ENCODE measurements around the gene HOXA10. TPM values are rescaled to one million over a fixed set of nuclear protein-coding genes. Genes with fewer than 3 reads are reported as not detected.
A peak's percentile ranks its signal among the peaks of the same experiment; 100 is the strongest.

The HOXA10 gene
- 10 to 100 TPM in 1 of 4 donors, 1 to 10 TPM in 3; 4.9 to 11.2 (median 6.7) TPM for total RNA-seq

- DNase-seq (ENCODE audit: low spot score in 2 of 2), result peak in 1 of 2 donors; percentile 93
Observed at GRCh38 chr7:27173956-27174873, at the start of gene HOXA10. TSS of gene HOXA10 (minus strand) at chr7:27174320. CDS start at chr7:27174306, 14 bp downstream.

GRCh38 chr7:27221201-27221797, 47.2 kb upstream of the HOXA10 start:
- TF ChIP-seq POLR2A (IDR thresholded peaks at IDR 0.05) (no peak), CTCF (IDR thresholded peaks at IDR 0.05) (no peak)
- DNase-seq (ENCODE audit: low spot score in 2 of 2), result peak in 1 of 2 donors; percentile 13
- intact Hi-C loops (cut with DNase I; ENCODE audit: low total_unique reads), result no loop called here
- WGBS, 2 donors, result 91 to 97% methylated on average over 3 of the region's 3 CpGs
- H3K4me3 ChIP-seq (ENCODE audit: low read depth, poor library complexity, severe bottlenecking), result no peak overlapping the region

More at GRCh38 chr7:27173956-27174873, at the start of gene HOXA10:
- H3K4me3 ChIP-seq (ENCODE audit: low read depth, poor library complexity, severe bottlenecking), result peak within 1 kb of the TSS; percentile 64
- intact Hi-C loops (cut with DNase I; ENCODE audit: low total_unique reads), result no loop called here
- WGBS, 2 donors, result 17 to 38% methylated on average over 53 to 66 of the region's 82 CpGs
- TF ChIP-seq CTCF (IDR thresholded peaks at IDR 0.05) (no peak), POLR2A (IDR thresholded peaks at IDR 0.05) (no peak)

GRCh38 chr7:27220440-27220955, 46.4 kb upstream of the HOXA10 start:
- DNase-seq (ENCODE audit: low spot score in 2 of 2), result peak in 1 of 2 donors; percentile 71
- intact Hi-C loops (cut with DNase I; ENCODE audit: low total_unique reads), result no loop called here
- 30 to 48% methylated on average over 13 to 37 of the region's 45 CpGs for WGBS, 2 donors
- TF ChIP-seq CTCF (IDR thresholded peaks at IDR 0.05) (no peak), POLR2A (IDR thresholded peaks at IDR 0.05) (no peak)
- H3K4me3 ChIP-seq (ENCODE audit: low read depth, poor library complexity, severe bottlenecking), result no peak overlapping the region

GRCh38 chr7:27219821-27220220, 45.7 kb upstream of the HOXA10 start:
- intact Hi-C loops (cut with DNase I; ENCODE audit: low total_unique reads), result no loop called here
- no peak for TF ChIP-seq POLR2A (IDR thresholded peaks at IDR 0.05)
- TF ChIP-seq CTCF (IDR thresholded peaks at IDR 0.05), result no peak
- no peak overlapping the region for H3K4me3 ChIP-seq (ENCODE audit: low read depth, poor library complexity, severe bottlenecking)
- WGBS, 2 donors, result 72 to 82% methylated on average over 4 of the region's 4 CpGs
- peak in 1 of 2 donors; percentile 52 for DNase-seq (ENCODE audit: low spot score in 2 of 2)

- TF ChIP-seq POLR2A (IDR thresholded peaks at IDR 0.05) (no peak), CTCF (IDR thresholded peaks at IDR 0.05) (no peak)
- DNase-seq (ENCODE audit: low spot score in 2 of 2), result no peak
- intact Hi-C loops (cut with DNase I; ENCODE audit: low total_unique reads), result no loop called here
- H3K4me3 ChIP-seq (ENCODE audit: low read depth, poor library complexity, severe bottlenecking), result no peak overlapping the region
Observed at GRCh38 chr7:27217951-27218350, 43.8 kb upstream of the HOXA10 start.
